ENCODE data around the gene CEP72. TPM values are rescaled to one million over a fixed set of nuclear protein-coding genes. Genes with fewer than 3 reads are reported as not detected.
"Not testable (repeated sequence)": the region's sequence is repeated elsewhere in the genome, so short reads cannot be mapped to it uniquely, and the experiment has no call there.

CEP72 gene
- total RNA-seq, 2 donors from 2014 or later, result 3.8 to 21.0 TPM

DNA sequence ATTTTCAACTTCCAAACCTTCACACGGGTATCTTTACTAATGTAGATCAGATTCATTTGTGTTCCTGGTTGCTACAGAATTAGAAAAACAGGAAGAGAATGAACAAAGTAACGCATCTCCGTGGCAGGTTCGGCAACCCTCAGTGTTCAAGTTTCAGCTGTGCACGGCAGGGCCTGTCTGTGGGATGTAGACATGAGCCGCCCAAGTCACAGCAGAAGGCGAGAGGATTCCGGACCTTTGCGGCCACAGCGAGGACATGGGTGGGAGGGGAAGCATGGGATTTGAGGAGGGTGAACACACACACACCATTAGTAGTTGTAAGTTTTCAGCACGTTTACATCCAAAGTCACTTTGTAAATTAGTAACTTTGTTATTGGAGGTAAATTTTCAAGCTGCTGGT lies 31.7 kb upstream of the CEP72 start:
- Histone ChIP-seq H3K27me3 (no peaks in the 10 kb centered on the region), H3K36me3 (no peaks in the 10 kb centered on the region), H3K9ac (ENCODE audit: low read depth in 2 of 2, low read length in 2 of 2) (no peak overlapping the region), H3K4me3 (no peak overlapping the region), H3K9me3 (no peaks in the 10 kb centered on the region), H3K27ac (no peak overlapping the region), H3K4me1 (no peaks in the 10 kb centered on the region)
- TF ChIP-seq, protein P1, sequence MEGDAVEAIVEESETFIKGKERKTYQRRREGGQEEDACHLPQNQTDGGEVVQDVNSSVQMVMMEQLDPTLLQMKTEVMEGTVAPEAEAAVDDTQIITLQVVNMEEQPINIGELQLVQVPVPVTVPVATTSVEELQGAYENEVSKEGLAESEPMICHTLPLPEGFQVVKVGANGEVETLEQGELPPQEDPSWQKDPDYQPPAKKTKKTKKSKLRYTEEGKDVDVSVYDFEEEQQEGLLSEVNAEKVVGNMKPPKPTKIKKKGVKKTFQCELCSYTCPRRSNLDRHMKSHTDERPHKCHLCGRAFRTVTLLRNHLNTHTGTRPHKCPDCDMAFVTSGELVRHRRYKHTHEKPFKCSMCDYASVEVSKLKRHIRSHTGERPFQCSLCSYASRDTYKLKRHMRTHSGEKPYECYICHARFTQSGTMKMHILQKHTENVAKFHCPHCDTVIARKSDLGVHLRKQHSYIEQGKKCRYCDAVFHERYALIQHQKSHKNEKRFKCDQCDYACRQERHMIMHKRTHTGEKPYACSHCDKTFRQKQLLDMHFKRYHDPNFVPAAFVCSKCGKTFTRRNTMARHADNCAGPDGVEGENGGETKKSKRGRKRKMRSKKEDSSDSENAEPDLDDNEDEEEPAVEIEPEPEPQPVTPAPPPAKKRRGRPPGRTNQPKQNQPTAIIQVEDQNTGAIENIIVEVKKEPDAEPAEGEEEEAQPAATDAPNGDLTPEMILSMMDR (IDR thresholded peaks at IDR 0.05), result no peak
- DNase-seq, result no peak
- intact Hi-C loops (cut with DNase I), result no loop called here

DNA sequence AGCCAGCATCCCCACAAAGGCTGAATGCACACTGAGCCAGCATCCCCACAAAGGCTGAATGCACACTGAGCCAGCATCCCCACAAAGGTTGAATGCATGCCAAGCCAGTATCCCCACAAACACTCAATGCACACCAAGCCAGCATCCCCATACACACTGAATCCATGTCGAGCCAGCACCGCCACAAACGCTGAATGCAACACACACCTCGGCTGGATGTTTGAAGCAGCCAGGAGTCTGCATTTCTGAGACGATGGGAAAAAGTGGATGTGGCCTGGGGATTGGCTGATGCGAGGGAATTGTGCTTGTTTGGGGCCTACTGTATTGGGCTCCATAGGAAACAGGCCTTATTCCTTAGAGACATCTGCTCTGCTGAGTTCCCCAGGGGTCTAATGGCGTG lies 30.9 kb upstream of the CEP72 start:
- TF ChIP-seq, protein P1 (IDR thresholded peaks at IDR 0.05), result no peak
- H3K4me1 ChIP-seq, result no peaks in the 10 kb centered on the region
- no peaks in the 10 kb centered on the region for H3K9me3 ChIP-seq
- H3K4me3 ChIP-seq, result no peak overlapping the region
- no peaks in the 10 kb centered on the region for H3K36me3 ChIP-seq
- intact Hi-C loops (cut with DNase I), result no loop called here
- DNase-seq, result no peak
- no peak overlapping the region for H3K9ac ChIP-seq (ENCODE audit: low read depth in 2 of 2, low read length in 2 of 2)
- H3K27me3 ChIP-seq, result no peaks in the 10 kb centered on the region
- no peak overlapping the region for H3K27ac ChIP-seq

DNA sequence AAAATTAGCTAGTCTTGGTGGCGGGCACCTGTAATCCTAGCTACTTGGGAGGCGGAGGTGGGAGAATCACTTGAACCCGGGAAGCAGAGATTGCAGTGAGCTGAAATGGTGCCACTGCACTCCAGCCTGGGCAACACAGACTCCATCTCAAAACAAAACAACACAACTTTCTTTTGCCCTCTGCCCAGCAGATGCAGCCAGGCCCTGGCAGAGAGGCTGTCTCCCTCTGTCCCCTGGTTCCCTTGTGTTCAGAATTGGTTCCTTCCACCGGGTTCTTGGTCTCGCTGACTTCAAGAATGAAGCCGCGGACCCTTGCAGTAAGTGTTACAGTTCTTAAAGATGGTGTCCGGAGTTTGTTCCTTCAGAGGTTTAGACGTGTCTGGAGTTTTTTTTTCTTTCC lies 30.2 kb upstream of the CEP72 start:
- Histone ChIP-seq H3K36me3 (no peaks in the 10 kb centered on the region), H3K27ac (no peak overlapping the region), H3K4me3 (no peak overlapping the region), H3K27me3 (no peaks in the 10 kb centered on the region), H3K9ac (ENCODE audit: low read depth in 2 of 2, low read length in 2 of 2) (no peak overlapping the region), H3K4me1 (no peaks in the 10 kb centered on the region), H3K9me3 (no peaks in the 10 kb centered on the region)
- TF ChIP-seq, protein P1 (IDR thresholded peaks at IDR 0.05), result no peak
- intact Hi-C loops (cut with DNase I), result no loop called here
- no peak for DNase-seq

DNA sequence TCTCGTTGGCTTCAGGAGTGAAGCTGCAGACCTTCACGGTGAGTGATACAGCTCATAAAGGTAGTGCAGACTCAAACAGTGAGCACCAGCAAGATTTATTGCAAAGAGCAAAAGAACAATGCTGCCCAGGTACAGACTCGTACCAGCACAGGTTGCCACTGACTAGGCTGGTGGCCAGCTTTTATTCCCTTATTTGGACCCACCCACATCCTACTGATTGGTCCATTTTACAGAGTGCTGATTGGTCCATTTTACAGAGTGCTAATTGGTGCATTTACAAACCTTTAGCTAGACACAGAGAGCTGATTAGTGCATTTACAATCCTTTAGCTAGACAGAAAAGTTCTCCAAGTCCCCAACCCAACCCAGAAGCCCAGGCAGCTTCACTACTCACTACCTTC lies 29.7 kb upstream of the CEP72 start:
- H3K36me3 ChIP-seq; intact Hi-C loops (cut with DNase I); H3K9me3 ChIP-seq; H3K27me3 ChIP-seq; H3K4me3 ChIP-seq; H3K9ac ChIP-seq (ENCODE audit: low read depth in 2 of 2, low read length in 2 of 2); H3K4me1 ChIP-seq; H3K27ac ChIP-seq; DNase-seq: not testable (repeated sequence)

DNA sequence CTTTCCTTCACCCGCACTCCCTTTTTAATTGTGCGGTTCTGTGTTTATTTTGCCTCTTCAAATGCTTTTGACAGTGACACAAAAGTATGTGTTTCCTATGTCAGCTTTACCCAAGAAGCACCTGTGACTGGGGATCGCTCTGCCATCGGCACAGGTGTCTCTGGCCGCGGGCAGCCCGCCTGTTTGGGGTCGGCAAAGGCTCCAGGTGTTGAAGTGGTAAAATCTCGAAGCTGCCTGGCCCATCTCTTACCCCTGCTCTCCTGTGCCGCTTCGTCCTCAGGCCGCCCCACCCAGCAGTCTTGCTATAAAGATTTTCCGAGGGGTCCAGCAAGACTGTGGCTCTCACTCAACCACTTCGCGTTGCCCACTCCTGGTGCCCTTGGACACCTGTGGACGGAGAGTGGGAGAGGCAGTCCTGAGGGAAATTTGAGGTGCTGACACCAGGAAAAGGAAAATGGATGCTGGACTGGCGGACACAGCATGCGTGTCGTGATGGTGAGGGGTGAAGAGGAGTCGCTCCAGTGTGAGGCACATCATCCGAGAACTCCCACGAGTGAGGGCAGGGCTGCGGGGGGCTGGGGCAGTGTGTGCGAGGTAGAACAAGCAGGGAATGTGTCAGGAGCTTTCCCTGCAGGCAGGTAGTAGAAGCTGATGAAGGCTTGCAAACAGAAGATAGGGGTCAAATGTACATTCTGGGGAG lies 29.1 kb upstream of the CEP72 start:
- intact Hi-C loops (cut with DNase I), result no loop called here
- Histone ChIP-seq H3K36me3 (no peaks in the 10 kb centered on the region), H3K27ac (no peak overlapping the region), H3K27me3 (no peaks in the 10 kb centered on the region), H3K9ac (ENCODE audit: low read depth in 2 of 2, low read length in 2 of 2) (no peak overlapping the region), H3K4me1 (no peaks in the 10 kb centered on the region), H3K9me3 (no peaks in the 10 kb centered on the region), H3K4me3 (no peak overlapping the region)
- no peak for DNase-seq
- TF ChIP-seq, protein P1 (IDR thresholded peaks at IDR 0.05), result no peak

DNA sequence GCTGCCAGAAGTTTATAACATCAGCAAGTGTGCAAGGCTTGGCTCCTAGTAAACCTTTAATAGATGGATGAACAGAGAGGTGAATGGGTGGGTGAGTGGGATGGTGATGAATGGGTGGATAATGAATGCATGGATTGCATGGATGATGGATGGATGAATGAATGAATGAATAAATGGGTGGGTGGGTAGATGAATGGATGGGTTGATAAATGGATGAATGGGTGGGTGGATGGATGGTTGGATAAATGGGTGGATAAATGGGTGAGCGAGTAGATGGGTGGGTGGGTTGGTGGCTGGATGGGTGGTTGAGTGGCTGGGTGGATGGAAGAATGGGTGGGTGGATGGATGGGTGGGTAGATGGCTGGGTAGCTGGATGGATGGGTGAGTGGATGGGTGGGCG lies 28.5 kb upstream of the CEP72 start:
- H3K9ac ChIP-seq (ENCODE audit: low read depth in 2 of 2, low read length in 2 of 2), result no peak overlapping the region
- no peaks in the 10 kb centered on the region for H3K36me3 ChIP-seq
- no peaks in the 10 kb centered on the region for H3K27me3 ChIP-seq
- H3K4me3 ChIP-seq, result no peak overlapping the region
- no peaks in the 10 kb centered on the region for H3K4me1 ChIP-seq
- no peak for DNase-seq
- H3K9me3 ChIP-seq, result no peaks in the 10 kb centered on the region
- TF ChIP-seq, protein P1 (IDR thresholded peaks at IDR 0.05), result no peak
- intact Hi-C loops (cut with DNase I), result no loop called here
- no peak overlapping the region for H3K27ac ChIP-seq
